Measurements from ENCODE around the gene SERPINA5. TPM values are rescaled to one million over a fixed set of nuclear protein-coding genes. Genes with fewer than 3 reads are reported as not detected.
A peak's percentile ranks its signal among the peaks of the same experiment; 100 is the strongest.

Gene SERPINA5
- polyA plus RNA-seq, 1 donor: 5.3 TPM

DNA sequence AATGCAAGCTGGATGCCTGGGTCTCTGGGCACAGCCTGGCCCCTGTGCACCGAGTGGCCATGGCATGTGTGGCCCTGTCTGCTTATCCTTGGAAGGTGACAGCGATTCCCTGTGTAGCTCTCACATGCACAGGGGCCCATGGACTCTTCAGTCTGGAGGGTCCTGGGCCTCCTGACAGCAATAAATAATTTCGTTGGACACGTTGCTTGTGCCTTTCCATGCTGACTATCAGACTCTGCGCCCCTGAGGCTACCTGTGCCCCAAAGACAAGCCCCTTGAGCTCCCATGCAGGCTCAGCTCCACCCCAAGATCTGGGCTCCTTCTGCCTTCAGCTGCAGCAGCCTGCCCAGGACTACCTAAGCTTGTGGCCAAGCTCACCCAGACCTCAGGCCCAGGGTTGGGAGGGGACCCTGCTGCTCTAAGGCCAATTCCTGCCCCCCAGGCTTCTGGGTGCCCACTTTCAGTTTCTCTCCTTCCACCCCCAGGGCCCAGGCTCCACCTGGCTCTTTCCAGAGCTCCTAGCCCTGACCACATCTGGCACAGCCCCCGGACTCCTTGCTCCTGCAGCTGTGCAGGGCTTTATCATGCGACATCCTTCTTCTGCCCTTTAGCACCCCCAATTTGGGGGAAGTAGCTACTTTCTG, 42.8 kb downstream of the SERPINA5 start:
- no peak overlapping the region for H3K27ac ChIP-seq (ENCODE audit: low read length)
- no peaks in the 10 kb centered on the region for H3K4me1 ChIP-seq (ENCODE audit: control insufficient read depth, insufficient read depth, low read length)
- H3K36me3 ChIP-seq (ENCODE audit: control insufficient read depth, insufficient read depth, low read length): no peaks in the 10 kb centered on the region
- peaks cover 4% of the 10 kb centered on the region for H3K9me3 ChIP-seq (ENCODE audit: control insufficient read depth, low read depth, low read length)
- DNase-seq: no peak
- no CpG with 5 or more reads among the region's 7 CpGs for WGBS (ENCODE audit: insufficient coverage, low lambda C conversion rate)
- H3K4me3 ChIP-seq (ENCODE audit: low read length): no peak overlapping the region
- no peaks in the 10 kb centered on the region for H3K27me3 ChIP-seq (ENCODE audit: control insufficient read depth, insufficient read depth, low read length)

DNA sequence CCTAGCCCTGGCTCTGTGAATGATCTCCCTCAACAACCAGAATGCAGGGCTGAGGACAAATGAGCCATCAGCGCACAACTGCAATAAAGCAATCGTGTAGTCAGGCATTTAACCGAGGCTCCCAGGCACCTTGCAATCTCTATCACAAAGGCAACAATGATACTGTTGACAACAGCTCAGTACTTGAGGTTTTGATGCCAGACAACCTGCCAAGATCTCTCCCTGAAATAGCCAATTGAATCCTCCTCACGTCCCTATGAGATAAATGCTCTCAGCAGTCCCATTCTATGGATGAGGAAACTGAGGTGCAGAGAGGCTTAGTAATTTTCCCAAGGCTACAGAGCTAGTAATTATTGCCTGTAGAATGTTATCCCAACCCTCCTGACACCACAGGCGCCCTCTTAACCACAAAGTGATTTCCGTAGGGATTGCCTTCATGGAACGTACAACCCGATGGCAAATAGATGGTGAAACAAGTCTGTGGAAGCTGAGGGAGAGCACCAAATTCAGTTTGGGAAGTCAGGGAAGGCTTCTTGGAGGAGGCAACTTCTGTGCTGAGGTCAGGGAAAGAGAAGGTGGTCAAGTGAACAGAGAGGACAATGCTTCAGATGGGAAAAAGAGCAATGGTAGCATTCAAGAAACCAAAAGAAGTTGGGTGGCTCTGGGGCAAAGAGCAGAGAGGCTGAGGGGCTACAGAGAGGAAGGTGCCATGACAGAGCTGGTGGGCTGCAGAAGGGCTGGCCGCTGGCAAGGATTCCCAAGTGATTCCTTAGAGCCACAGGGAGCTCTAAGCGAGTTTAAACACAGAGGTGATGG, 43.5 kb downstream of the SERPINA5 start:
- DNase-seq: no peak
- no CpG with 5 or more reads among the region's 10 CpGs for WGBS (ENCODE audit: insufficient coverage, low lambda C conversion rate)
- Histone ChIP-seq H3K36me3 (ENCODE audit: control insufficient read depth, insufficient read depth, low read length) (no peaks in the 10 kb centered on the region), H3K9me3 (ENCODE audit: control insufficient read depth, low read depth, low read length) (no peaks in the 10 kb centered on the region), H3K27me3 (ENCODE audit: control insufficient read depth, insufficient read depth, low read length) (no peaks in the 10 kb centered on the region), H3K27ac (ENCODE audit: low read length) (no peak overlapping the region), H3K4me1 (ENCODE audit: control insufficient read depth, insufficient read depth, low read length) (no peaks in the 10 kb centered on the region), H3K4me3 (ENCODE audit: low read length) (no peak overlapping the region)

DNA sequence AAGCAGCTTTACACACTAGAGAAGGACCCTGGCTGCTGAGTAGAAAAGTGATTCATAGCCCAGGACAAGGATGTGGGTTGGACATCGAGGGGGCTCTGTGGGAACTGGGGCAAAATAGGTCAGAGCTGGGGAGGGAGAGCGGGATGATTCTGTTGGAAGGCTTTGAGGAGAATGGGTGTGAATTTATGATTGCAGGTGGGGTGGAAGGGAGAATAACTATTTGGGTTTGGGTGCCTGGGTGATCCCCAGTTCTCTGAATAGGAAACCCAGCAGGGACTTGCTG, 44.1 kb downstream of the SERPINA5 start:
- WGBS (ENCODE audit: insufficient coverage, low lambda C conversion rate): 80% methylated on average over 1 of the region's 2 CpGs
- H3K9me3 ChIP-seq (ENCODE audit: control insufficient read depth, low read depth, low read length): no peaks in the 10 kb centered on the region
- H3K36me3 ChIP-seq (ENCODE audit: control insufficient read depth, insufficient read depth, low read length): no peaks in the 10 kb centered on the region
- no peaks in the 10 kb centered on the region for H3K4me1 ChIP-seq (ENCODE audit: control insufficient read depth, insufficient read depth, low read length)
- H3K4me3 ChIP-seq (ENCODE audit: low read length): no peak overlapping the region
- no peaks in the 10 kb centered on the region for H3K27me3 ChIP-seq (ENCODE audit: control insufficient read depth, insufficient read depth, low read length)
- DNase-seq: no peak
- H3K27ac ChIP-seq (ENCODE audit: low read length): no peak overlapping the region

- Histone ChIP-seq H3K27me3 (ENCODE audit: control insufficient read depth, insufficient read depth, low read length) (no peaks in the 10 kb centered on the region), H3K36me3 (ENCODE audit: control insufficient read depth, insufficient read depth, low read length) (no peaks in the 10 kb centered on the region), H3K4me3 (ENCODE audit: low read length) (no peak overlapping the region), H3K9me3 (ENCODE audit: control insufficient read depth, low read depth, low read length) (no peaks in the 10 kb centered on the region), H3K27ac (ENCODE audit: low read length) (no peak overlapping the region), H3K4me1 (ENCODE audit: control insufficient read depth, insufficient read depth, low read length) (peaks cover 3% of the 10 kb centered on the region)
- no peak for DNase-seq
- no CpG with 5 or more reads among the region's 5 CpGs for WGBS (ENCODE audit: insufficient coverage, low lambda C conversion rate)
These were observed 47.4 kb downstream of the SERPINA5 start for GRCh38 chr14:94628578-94628977.

DNA sequence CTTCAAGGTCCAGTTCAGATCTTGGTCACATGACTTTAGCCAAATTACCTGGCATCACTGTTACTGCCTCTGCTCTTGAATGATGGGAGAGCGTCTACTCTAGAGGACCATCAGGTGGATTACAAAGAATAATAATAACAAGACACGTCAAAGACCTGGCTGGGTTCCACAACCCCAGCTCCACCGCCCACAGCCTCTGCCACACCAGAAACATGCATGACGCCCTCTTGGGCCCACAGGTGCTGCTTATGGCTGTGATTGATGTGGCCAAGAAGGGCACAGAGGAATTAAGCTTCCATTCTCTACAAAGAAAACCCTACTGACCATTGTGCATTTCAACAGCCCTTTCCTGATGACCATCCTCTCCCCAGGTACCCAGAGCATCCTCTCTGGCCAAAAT, 49.2 kb downstream of the SERPINA5 start:
- H3K27ac ChIP-seq (ENCODE audit: low read length): no peak overlapping the region
- no peaks in the 10 kb centered on the region for H3K36me3 ChIP-seq (ENCODE audit: control insufficient read depth, insufficient read depth, low read length)
- no CpG with 5 or more reads among the region's 4 CpGs for WGBS (ENCODE audit: insufficient coverage, low lambda C conversion rate)
- H3K4me1 ChIP-seq (ENCODE audit: control insufficient read depth, insufficient read depth, low read length): peaks cover 3% of the 10 kb centered on the region
- no peak for DNase-seq
- H3K9me3 ChIP-seq (ENCODE audit: control insufficient read depth, low read depth, low read length): no peaks in the 10 kb centered on the region
- H3K27me3 ChIP-seq (ENCODE audit: control insufficient read depth, insufficient read depth, low read length): no peaks in the 10 kb centered on the region
- H3K4me3 ChIP-seq (ENCODE audit: low read length): no peak overlapping the region

GRCh38 chr14:94631050-94631449, 49.8 kb downstream of the SERPINA5 start:
- Histone ChIP-seq H3K4me1 (ENCODE audit: control insufficient read depth, insufficient read depth, low read length) (peaks cover 3% of the 10 kb centered on the region), H3K36me3 (ENCODE audit: control insufficient read depth, insufficient read depth, low read length) (no peaks in the 10 kb centered on the region), H3K27me3 (ENCODE audit: control insufficient read depth, insufficient read depth, low read length) (no peaks in the 10 kb centered on the region), H3K4me3 (ENCODE audit: low read length) (no peak overlapping the region), H3K9me3 (ENCODE audit: control insufficient read depth, low read depth, low read length) (no peaks in the 10 kb centered on the region), H3K27ac (ENCODE audit: low read length) (no peak overlapping the region)
- no peak for DNase-seq
- WGBS (ENCODE audit: insufficient coverage, low lambda C conversion rate): no CpG with 5 or more reads among the region's 1 CpG

DNA sequence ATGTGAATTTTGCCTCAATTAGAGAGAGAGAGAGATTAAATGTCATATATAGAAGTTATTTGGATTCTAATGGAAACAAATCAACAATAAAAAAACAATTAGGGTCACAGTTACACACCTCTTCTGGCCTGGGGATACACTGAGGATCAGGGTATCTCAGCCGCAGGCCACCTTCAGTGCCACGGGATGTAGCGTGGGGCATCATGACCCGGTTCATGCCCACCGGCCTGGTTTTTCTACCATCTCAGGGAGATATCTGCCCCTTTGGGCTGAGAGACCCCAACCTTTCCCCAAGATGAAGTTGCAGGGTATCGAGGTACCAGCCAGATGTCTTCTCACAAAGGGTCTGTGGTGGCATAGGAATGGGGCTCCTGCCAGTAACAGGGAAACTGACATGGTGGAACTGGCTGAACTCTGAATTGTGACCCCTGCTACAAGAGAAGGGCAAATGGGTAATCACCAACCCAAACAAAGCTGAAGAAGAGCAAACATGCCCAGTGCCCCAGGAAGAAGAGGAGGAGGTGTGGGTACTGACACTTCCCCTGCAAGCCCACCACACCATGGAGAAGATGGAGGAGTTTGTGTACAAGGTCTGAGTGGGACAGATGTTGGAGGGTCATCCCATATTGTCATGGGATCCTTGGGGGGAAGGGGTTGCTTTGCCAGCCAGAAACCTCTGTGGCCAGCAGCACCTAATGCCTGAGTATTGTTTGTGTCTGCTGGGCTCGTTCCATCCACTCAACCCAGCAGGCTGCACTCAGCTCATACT, 50.5 kb downstream of the SERPINA5 start:
- no peaks in the 10 kb centered on the region for H3K9me3 ChIP-seq (ENCODE audit: control insufficient read depth, low read depth, low read length)
- peaks cover 3% of the 10 kb centered on the region for H3K4me1 ChIP-seq (ENCODE audit: control insufficient read depth, insufficient read depth, low read length)
- WGBS (ENCODE audit: insufficient coverage, low lambda C conversion rate): no CpG with 5 or more reads among the region's 7 CpGs
- no peak overlapping the region for H3K27ac ChIP-seq (ENCODE audit: low read length)
- no peak for DNase-seq
- H3K4me3 ChIP-seq (ENCODE audit: low read length): no peak overlapping the region
- H3K27me3 ChIP-seq (ENCODE audit: control insufficient read depth, insufficient read depth, low read length): no peaks in the 10 kb centered on the region
- no peaks in the 10 kb centered on the region for H3K36me3 ChIP-seq (ENCODE audit: control insufficient read depth, insufficient read depth, low read length)

- no CpG with 5 or more reads among the region's 4 CpGs for WGBS (ENCODE audit: insufficient coverage, low lambda C conversion rate)
- Histone ChIP-seq H3K9me3 (ENCODE audit: control insufficient read depth, low read depth, low read length) (no peaks in the 10 kb centered on the region), H3K27me3 (ENCODE audit: control insufficient read depth, insufficient read depth, low read length) (no peaks in the 10 kb centered on the region), H3K27ac (ENCODE audit: low read length) (no peak overlapping the region), H3K36me3 (ENCODE audit: control insufficient read depth, insufficient read depth, low read length) (no peaks in the 10 kb centered on the region), H3K4me3 (ENCODE audit: low read length) (no peak overlapping the region), H3K4me1 (ENCODE audit: control insufficient read depth, insufficient read depth, low read length) (peaks cover 3% of the 10 kb centered on the region)
- no peak for DNase-seq
These were observed 51.0 kb downstream of the SERPINA5 start for GRCh38 chr14:94632305-94632590.

DNA sequence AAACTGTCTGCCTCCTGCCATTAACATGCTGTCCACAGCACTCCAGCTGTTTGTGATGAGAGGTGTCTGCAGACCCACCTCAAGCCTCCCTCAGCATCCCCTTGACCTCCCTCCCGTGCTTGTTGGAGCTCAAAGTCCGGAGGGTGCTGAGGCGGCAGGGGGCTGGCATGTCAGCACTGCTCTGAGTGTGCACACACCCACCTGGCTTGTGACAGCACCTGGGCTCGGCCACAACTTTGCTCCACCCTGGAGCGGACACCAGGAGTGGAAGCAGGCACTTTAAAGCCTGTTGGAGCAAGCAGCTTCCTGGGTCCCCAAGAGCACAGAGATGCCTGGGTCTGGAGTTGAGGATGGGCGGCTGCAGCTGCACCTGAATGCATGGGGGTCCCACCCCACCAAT, 51.9 kb downstream of the SERPINA5 start:
- H3K27me3 ChIP-seq (ENCODE audit: control insufficient read depth, insufficient read depth, low read length): no peaks in the 10 kb centered on the region
- no peaks in the 10 kb centered on the region for H3K9me3 ChIP-seq (ENCODE audit: control insufficient read depth, low read depth, low read length)
- peak; percentile 25 for DNase-seq
- H3K4me3 ChIP-seq (ENCODE audit: low read length): no peak overlapping the region
- H3K4me1 ChIP-seq (ENCODE audit: control insufficient read depth, insufficient read depth, low read length): peaks cover 3% of the 10 kb centered on the region
- H3K36me3 ChIP-seq (ENCODE audit: control insufficient read depth, insufficient read depth, low read length): no peaks in the 10 kb centered on the region
- WGBS (ENCODE audit: insufficient coverage, low lambda C conversion rate): no CpG with 5 or more reads among the region's 6 CpGs
- no peak overlapping the region for H3K27ac ChIP-seq (ENCODE audit: low read length)

DNA sequence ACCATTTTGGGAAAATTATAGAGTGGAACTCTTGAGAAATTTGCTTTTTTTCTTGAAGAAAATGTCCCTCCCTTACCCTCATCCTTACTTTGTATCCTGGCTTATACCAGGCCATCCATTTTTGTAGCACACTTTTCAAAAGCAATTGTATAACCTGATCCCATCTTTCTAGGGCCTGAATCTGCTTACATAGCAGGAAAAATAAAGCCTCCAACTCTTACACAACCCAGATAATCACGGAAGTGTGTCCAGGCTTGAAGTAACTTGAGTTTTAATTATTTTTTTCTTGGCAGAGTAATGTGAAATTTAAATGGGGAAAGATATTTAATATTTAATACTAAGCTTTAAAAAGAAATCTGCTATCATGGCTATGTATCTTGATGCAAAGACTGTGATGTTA, 53.9 kb downstream of the SERPINA5 start:
- peaks cover 3% of the 10 kb centered on the region for H3K4me1 ChIP-seq (ENCODE audit: control insufficient read depth, insufficient read depth, low read length)
- no peaks in the 10 kb centered on the region for H3K36me3 ChIP-seq (ENCODE audit: control insufficient read depth, insufficient read depth, low read length)
- no peak for DNase-seq
- WGBS (ENCODE audit: insufficient coverage, low lambda C conversion rate): 57% methylated on average over 1 of the region's 1 CpG
- H3K4me3 ChIP-seq (ENCODE audit: low read length): no peak overlapping the region
- no peaks in the 10 kb centered on the region for H3K27me3 ChIP-seq (ENCODE audit: control insufficient read depth, insufficient read depth, low read length)
- no peak overlapping the region for H3K27ac ChIP-seq (ENCODE audit: low read length)
- H3K9me3 ChIP-seq (ENCODE audit: control insufficient read depth, low read depth, low read length): no peaks in the 10 kb centered on the region
